ENCODE measurements around the gene MICAL2.

Gene MICAL2

DNA sequence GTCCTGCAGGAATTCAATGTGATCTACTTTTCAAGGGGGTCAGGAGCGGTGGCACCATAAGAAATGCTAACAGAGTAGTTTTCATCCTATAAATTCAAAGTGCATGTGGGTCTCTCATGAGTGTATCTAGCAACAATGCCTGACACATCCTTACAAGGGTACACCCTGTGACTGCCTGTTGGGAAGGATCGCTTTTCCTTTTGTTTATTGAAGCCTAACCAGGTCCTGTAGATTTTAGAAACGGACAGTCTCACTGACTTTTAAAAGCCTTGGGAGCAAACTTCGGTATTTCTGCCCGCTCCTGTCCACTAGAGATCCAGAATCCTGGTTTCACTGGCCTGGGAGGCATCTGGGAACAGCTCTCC, 102.4 kb downstream of the MICAL2 start:
- no peak for DNase-seq

- no peak for DNase-seq
These were observed 103.5 kb downstream of the MICAL2 start for GRCh38 chr11:12213883-12214282.

DNA sequence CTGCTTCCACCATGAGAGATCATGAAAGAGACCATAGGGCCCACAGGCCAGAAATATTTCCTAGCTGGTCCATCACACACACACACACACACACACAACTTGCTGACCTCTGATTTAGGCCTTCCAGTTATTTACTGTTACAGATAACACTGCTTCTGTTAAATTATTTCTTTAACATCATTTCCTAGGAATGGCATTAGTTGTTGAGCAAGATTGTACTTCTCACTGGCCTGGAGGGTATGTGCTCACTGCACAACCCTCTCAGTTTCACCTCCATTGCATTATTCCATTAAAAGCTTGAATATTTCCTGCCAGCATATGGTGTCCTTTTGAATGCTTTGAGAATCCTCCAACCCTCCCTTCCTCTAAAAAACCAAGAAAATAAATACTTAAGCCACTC, 104.4 kb downstream of the MICAL2 start:
- no peak for DNase-seq

DNA sequence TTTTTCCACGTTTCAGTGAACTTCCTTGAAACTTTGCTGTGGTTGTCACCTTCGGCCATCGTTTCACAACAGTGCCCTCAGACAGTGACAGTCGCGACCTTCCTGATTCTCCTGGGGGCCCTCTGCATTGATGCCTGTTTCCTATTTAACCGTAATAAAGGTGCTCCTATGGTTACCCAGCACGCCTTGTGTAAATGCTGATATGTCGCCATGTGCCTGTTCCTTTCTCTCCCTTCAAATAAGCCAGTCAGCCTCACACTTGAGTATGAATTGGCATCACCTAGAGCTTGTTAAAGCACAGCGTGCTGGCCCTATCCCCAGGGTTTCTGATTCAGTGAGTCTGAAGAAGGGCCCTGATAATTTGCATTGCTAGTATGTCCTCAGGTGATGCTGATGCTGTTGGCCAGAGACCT, 104.8 kb downstream of the MICAL2 start:
- DNase-seq: peak in 2 of 3 experiments; percentile 75 to 95

GRCh38 chr11:12216041-12216451, 105.7 kb downstream of the MICAL2 start:
- DNase-seq: no peak

DNA sequence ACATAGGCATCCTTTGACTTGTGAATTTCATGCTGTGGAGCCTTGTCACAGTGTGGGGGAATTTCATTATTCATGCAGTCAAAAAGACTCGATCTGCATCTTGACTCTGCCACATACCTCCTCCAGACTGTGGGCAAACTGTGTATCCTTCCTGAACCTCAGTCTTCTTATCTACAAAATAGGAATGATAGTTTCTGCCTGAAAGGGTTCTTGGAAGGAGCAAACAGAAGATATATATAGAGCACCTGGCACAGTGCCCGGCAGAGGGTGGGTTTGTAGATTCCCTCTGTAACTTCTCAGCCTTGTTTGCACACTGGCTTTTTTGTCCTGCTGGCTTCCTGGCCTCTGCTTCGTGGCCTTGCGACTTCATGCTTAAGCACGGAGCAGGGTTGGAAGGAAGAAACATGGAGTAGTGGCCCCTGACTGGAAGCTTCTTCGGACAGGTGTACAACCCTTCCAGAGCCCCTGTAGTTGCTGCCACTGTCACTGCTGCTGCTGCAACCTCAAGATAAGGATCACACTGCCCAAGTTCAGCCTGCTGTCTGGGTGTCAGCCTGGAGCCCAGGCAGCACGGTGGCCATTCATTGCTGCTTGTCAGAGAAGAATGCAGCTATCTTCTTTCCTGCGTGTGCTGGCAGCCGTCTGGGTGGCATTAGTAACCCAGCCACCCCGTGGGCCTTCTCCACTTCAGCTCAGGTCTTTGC, 106.4 kb downstream of the MICAL2 start:
- DNase-seq: no peak

DNA sequence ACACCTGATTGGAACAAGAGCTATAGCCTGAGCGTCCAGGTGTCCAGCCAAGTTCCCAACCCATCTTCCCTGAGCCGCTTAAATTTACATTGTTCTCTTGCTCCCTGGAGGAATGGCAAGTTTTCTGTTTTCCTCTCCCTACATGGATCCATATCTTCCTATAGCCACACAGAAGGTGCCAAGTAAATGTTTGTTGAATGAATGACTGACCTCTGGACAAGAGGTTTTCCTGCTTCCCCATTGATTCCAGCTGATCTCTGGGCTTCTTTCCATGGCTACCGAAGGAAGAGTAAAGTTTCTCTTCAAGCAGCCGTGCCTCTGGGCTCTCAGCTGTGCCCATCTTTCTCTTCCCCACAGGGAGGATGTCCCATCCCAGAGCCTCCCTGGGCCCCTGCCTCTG, 107.5 kb downstream of the MICAL2 start:
- DNase-seq: no peak

GRCh38 chr11:12218909-12219308, 108.5 kb downstream of the MICAL2 start:
- no peak for DNase-seq

- DNase-seq: no peak
These were observed 109.4 kb downstream of the MICAL2 start for GRCh38 chr11:12219757-12220156.

- no peak for DNase-seq
These were observed 109.9 kb downstream of the MICAL2 start for GRCh38 chr11:12220305-12220704.

DNA sequence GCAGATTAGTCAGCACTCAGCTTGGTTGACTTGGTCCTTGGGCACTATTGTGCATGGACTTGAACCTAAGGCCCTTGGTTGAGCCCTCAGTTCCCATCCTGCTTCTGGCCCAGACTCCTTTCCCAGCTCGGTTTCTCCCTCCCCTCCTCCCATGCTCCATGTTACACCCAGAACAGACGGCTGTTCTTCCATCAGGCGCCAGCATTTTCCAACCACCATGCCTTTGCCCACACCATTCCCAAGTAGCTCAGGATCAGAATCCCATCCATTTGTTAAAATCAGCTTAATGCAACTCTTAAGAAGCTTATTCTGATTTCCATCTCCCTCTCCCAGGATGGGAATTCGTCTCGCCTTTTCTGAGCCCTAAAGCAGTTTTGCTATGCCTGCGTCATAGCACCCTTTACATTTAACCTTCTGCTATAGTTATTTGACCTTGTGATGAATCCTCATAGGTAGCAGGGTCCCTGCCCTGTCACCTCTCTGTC, 110.7 kb downstream of the MICAL2 start:
- DNase-seq: no peak

DNA sequence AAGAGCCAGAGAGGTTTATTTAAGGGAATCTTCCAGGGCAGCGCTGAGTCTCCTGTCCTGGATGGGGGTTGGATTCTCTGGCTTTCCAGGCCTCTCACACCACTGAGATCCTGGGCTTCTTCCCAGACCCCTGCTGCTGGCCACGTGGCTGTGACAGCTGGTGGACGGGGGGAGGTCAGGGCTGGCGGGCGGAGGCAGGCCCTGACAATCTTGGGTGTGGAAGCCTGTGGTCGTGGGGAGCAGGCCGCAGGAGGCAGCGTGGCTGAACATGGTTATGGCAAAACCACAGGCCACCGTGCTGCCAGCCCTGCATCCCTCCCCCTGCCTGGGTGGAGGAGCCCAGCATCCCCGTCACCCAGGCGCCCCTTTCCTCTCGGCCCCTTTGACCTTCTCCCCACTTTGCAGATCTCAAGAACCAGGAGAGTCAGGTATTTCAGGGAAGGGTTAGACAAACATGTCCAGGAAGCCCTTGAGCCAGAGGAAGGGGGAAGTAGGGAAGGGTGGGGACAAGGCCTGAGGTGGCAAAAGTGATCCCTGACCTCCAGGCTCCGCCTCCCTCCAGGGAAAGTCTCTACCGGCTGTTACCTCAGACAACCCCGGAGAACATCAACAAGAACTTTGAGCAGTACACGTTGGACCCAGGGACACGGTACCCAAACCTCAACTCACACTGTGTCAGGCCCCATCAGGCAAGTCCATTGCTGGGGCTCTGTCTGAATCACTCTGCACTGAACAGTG, 111.8 kb downstream of the MICAL2 start:
- no peak for DNase-seq

DNA sequence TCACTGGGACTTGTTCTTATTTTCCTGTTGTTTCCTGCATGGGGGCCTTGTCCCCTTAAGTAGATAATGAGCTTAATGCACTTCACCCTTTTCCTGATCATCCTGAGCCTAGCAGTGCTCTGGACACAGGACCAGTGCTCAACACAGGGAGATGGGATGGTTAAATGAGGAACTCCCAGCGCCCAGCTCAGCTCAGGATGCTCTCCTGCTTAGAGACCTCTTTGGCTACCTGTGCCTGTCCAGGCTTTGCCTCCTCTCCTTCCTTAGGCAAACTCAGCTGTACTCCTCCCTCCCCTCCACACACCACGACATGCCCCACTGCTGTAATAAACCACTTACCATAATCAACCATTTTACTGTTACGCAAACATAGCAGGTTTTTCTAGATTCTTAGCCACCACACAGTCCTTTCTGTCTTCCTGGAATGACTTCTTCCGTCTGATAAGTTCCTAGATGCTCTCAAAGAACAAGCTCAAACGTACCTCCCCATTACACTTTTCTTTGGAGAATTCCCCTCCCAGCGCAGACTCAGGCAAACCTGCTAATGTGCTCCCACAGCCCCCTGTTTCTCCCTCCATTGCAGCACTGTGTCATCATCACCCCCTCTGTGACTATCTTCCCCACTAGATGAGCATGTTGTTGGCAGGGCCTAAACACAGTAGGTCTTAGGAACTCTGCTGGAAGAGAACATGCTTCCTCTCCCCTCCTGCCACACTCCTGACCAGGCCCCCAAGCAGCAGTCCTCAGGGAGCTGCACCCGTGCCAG, 113.6 kb downstream of the MICAL2 start:
- DNase-seq: peak in 1 of 3 experiments; percentile 55

DNA sequence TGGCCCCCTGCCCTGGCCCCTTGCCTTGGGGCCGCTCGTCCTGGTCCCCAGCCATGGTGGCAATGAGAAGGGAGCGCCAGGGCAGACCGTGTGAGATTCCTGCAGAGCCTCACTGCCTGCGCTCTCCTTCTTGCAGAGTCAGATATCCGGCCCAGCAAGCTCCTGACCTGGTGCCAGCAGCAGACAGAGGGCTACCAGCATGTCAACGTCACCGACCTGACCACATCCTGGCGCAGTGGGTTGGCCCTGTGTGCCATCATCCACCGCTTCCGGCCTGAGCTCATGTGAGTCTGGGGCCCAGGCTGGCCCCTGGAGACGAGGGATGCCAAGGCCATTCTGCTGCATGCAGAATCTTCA, 114.1 kb downstream of the MICAL2 start:
- DNase-seq: no peak

- no peak for DNase-seq
These were observed 114.8 kb downstream of the MICAL2 start for GRCh38 chr11:12225046-12225739.

DNA sequence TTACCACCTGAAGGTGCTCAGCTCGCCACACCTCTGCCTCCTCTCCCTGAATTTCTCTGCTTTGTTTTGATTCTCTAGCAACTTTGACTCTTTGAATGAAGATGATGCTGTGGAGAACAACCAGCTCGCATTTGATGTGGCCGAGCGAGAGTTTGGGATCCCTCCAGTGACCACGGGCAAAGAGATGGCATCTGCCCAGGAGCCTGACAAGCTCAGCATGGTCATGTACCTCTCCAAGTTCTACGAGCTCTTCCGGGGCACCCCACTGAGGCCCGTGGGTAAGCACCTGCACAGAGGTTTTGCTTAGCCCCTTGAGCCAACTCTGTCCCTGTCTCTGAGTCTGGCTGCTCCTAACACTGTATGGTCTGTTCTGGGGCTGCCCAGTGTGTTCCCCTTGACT, 115.7 kb downstream of the MICAL2 start:
- no peak for DNase-seq

DNA sequence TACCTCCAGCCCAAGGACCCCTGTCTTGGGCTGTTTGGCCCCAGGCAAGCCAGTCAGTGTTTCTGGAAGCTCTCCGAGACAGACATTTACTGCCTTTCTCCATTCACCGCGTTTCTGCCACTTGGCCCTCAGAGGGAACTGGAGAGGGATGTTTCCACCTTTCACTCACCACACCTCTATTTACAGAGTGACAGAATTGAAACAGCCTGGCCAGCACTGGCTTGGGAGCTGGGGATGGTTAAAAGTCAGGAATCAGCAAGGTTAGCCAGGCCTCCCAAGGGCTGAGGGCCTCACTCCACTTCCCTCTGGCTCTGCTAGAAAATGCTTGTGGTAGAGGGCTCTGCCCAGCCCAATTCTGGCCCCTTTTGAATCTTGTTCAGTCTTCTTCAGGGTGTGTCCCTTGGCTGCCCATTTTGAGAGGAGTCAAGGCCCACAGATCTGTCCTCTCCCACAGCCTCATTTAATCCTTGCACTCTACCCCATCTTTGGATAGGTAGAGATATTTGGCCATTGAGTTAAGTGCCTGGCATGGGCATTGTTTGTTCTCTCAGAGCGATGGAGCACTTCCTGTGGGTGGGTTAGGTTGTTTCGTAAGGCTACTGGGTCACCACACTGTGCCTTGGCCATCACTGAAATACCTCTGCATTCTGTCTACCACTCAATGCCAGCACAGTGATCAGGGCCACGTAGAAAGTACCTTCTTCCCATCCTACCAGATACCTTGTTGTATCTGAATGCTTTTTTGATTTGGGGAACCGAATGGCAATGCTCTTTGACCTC, 119.2 kb downstream of the MICAL2 start:
- no peak for DNase-seq

GRCh38 chr11:12232160-12232559, 121.8 kb downstream of the MICAL2 start:
- no peak for DNase-seq

DNA sequence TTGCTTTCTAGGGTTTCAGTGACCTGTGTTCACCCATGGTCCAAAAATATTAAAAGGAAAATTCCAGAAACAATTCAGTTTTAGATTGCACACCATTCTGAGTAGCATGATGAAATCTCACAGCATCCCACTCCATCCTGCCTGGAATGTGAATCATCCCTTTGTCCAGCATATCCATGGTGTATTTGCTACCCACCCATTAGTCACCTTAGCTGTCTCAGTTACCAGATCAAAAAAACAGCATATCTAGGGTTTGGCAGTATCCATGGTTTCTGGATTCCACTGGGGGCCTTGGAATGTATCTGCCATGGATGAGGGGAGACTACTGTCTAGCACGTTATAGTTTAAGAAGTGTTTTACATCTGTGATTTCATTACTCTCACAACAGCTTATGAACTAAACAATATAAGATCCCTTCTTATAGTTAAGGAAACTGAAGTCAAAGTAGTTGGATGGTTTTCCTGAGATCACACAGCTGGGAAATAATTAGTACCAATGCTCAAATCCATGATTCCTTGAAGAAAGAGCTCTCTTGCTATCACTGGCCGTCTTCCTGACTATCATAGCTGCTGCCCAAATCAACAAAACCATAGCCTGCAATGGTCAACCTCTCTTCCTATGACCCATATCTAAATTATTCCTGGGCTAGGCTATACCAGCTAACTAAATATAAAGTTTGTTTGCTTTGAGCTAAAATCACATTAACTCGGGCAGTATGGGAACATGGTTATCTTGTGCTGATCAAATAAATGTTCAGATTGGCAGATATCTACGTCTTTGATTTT, 122.6 kb downstream of the MICAL2 start:
- DNase-seq: no peak

DNA sequence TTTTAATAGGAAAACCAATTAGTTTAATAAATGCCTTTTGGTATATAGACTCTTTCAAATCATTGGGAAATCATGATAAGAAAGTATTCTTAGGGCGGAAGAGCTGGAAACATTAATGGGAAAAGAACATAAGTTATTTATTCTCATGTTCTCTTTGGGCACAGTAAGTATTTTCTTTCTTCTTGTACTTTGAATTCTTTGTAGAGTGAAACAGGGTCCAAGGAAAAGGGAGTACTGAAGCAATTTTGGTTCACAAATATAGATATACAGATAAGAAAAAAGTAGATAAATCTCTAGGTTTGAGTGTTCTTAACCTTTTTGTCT, 123.2 kb downstream of the MICAL2 start:
- DNase-seq: no peak

- no peak for DNase-seq
These were observed 123.8 kb downstream of the MICAL2 start for GRCh38 chr11:12234221-12234620.

DNA sequence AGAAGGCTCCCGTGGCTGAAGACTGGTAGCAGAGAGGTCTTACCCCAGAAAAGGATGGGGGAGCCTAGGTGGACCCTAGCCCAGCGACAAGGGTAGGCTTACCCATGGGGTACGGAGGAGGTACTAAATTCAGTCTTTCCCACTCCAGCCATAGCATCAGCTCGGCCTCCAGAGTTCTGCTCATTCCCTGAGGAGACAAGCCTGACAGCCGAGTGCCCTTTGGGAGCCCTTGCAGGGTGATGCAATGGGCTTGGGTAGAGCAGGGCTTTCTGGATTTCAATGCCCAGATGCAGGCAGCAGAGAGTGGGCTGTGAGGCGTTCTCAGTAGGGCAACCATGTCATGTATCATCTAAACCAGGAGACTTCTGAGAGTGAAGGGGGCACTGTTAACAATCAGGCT, 124.7 kb downstream of the MICAL2 start:
- no peak for DNase-seq
